ENCODE measurements around the gene ABCC11.
A peak's percentile ranks its signal among the peaks of the same experiment; 100 is the strongest.

Gene ABCC11

GRCh38 chr16:48235556-48236136 is 11.7 kb downstream of the ABCC11 start:
- H3K27me3 Mint-ChIP-seq (ENCODE audit: low read depth) = no peaks in the 10 kb centered on the region
- H3K27ac Mint-ChIP-seq = no peak overlapping the region
- DNase-seq (ENCODE audit: low spot score) = no peak
- no peak overlapping the region for H3K4me3 Mint-ChIP-seq
- H3K9me3 Mint-ChIP-seq = peaks cover 8% of the 10 kb centered on the region
- H3K4me1 Mint-ChIP-seq (ENCODE audit: low read depth) = peaks cover 11% of the 10 kb centered on the region
- no peaks in the 10 kb centered on the region for H3K36me3 Mint-ChIP-seq (ENCODE audit: low read depth)

GRCh38 chr16:48235058-48235555 is 12.2 kb downstream of the ABCC11 start:
- Mint-ChIP-seq H3K27me3 (ENCODE audit: low read depth) (peaks cover under 1% of the 10 kb centered on the region), H3K9me3 (peaks cover 5% of the 10 kb centered on the region), H3K27ac (no peak overlapping the region), H3K4me1 (ENCODE audit: low read depth) (peaks cover 11% of the 10 kb centered on the region), H3K36me3 (ENCODE audit: low read depth) (no peaks in the 10 kb centered on the region), H3K4me3 (no peak overlapping the region)
- DNase-seq (ENCODE audit: low spot score) = no peak

- no peak overlapping the region for H3K4me3 Mint-ChIP-seq
- no peak overlapping the region for H3K27ac Mint-ChIP-seq
- H3K4me1 Mint-ChIP-seq (ENCODE audit: low read depth) = peaks cover 11% of the 10 kb centered on the region
- H3K36me3 Mint-ChIP-seq (ENCODE audit: low read depth) = no peaks in the 10 kb centered on the region
- DNase-seq (ENCODE audit: low spot score) = no peak
- H3K9me3 Mint-ChIP-seq = peaks cover under 1% of the 10 kb centered on the region
- peaks cover 4% of the 10 kb centered on the region for H3K27me3 Mint-ChIP-seq (ENCODE audit: low read depth)
Measured at GRCh38 chr16:48234630-48235029, 12.7 kb downstream of the ABCC11 start.

GRCh38 chr16:48232493-48233040 is 14.8 kb downstream of the ABCC11 start:
- Mint-ChIP-seq H3K4me3 (peak overlapping the region; percentile 41), H3K27me3 (ENCODE audit: low read depth) (peaks cover 9% of the 10 kb centered on the region), H3K9me3 (no peaks in the 10 kb centered on the region), H3K36me3 (ENCODE audit: low read depth) (no peaks in the 10 kb centered on the region), H3K27ac (peak overlapping the region; percentile 64), H3K4me1 (ENCODE audit: low read depth) (peaks cover 11% of the 10 kb centered on the region)
- peak; percentile 13 for DNase-seq (ENCODE audit: low spot score)

GRCh38 chr16:48231727-48232492 is 15.4 kb downstream of the ABCC11 start:
- H3K9me3 Mint-ChIP-seq = no peaks in the 10 kb centered on the region
- peaks cover 11% of the 10 kb centered on the region for H3K27me3 Mint-ChIP-seq (ENCODE audit: low read depth)
- no peaks in the 10 kb centered on the region for H3K36me3 Mint-ChIP-seq (ENCODE audit: low read depth)
- peaks cover 11% of the 10 kb centered on the region for H3K4me1 Mint-ChIP-seq (ENCODE audit: low read depth)
- peak overlapping the region; percentile 64 for H3K27ac Mint-ChIP-seq
- DNase-seq (ENCODE audit: low spot score) = peak; percentile 32
- H3K4me3 Mint-ChIP-seq = peak overlapping the region; percentile 41

GRCh38 chr16:48225456-48225855 is 21.9 kb downstream of the ABCC11 start:
- H3K9me3 Mint-ChIP-seq = no peaks in the 10 kb centered on the region
- H3K27me3 Mint-ChIP-seq (ENCODE audit: low read depth) = peaks cover 11% of the 10 kb centered on the region
- H3K27ac Mint-ChIP-seq = no peak overlapping the region
- DNase-seq (ENCODE audit: low spot score) = no peak
- H3K36me3 Mint-ChIP-seq (ENCODE audit: low read depth) = no peaks in the 10 kb centered on the region
- H3K4me1 Mint-ChIP-seq (ENCODE audit: low read depth) = no peaks in the 10 kb centered on the region
- no peak overlapping the region for H3K4me3 Mint-ChIP-seq

- Mint-ChIP-seq H3K4me1 (ENCODE audit: low read depth) (no peaks in the 10 kb centered on the region), H3K9me3 (no peaks in the 10 kb centered on the region), H3K27ac (no peak overlapping the region), H3K4me3 (no peak overlapping the region), H3K36me3 (ENCODE audit: low read depth) (no peaks in the 10 kb centered on the region), H3K27me3 (ENCODE audit: low read depth) (peaks cover 7% of the 10 kb centered on the region)
- no peak for DNase-seq (ENCODE audit: low spot score)
Measured at GRCh38 chr16:48223490-48223889, 23.8 kb downstream of the ABCC11 start.

GRCh38 chr16:48220891-48221290 is 26.4 kb downstream of the ABCC11 start:
- DNase-seq (ENCODE audit: low spot score) = no peak
- no peak overlapping the region for H3K27ac Mint-ChIP-seq
- no peaks in the 10 kb centered on the region for H3K27me3 Mint-ChIP-seq (ENCODE audit: low read depth)
- H3K36me3 Mint-ChIP-seq (ENCODE audit: low read depth) = no peaks in the 10 kb centered on the region
- H3K9me3 Mint-ChIP-seq = no peaks in the 10 kb centered on the region
- no peaks in the 10 kb centered on the region for H3K4me1 Mint-ChIP-seq (ENCODE audit: low read depth)
- no peak overlapping the region for H3K4me3 Mint-ChIP-seq

- Mint-ChIP-seq H3K27ac (no peak overlapping the region), H3K36me3 (ENCODE audit: low read depth) (no peaks in the 10 kb centered on the region)
- DNase-seq (ENCODE audit: low spot score) = no peak
Measured at GRCh38 chr16:48218473-48218872, 28.9 kb downstream of the ABCC11 start.

GRCh38 chr16:48217708-48218107 is 29.6 kb downstream of the ABCC11 start:
- no peak overlapping the region for H3K27ac Mint-ChIP-seq
- DNase-seq (ENCODE audit: low spot score) = no peak
- no peaks in the 10 kb centered on the region for H3K27me3 Mint-ChIP-seq (ENCODE audit: low read depth)
- no peaks in the 10 kb centered on the region for H3K36me3 Mint-ChIP-seq (ENCODE audit: low read depth)
- H3K9me3 Mint-ChIP-seq = no peaks in the 10 kb centered on the region
- H3K4me3 Mint-ChIP-seq = no peak overlapping the region
- H3K4me1 Mint-ChIP-seq (ENCODE audit: low read depth) = no peaks in the 10 kb centered on the region

More at GRCh38 chr16:48218473-48218872, 28.9 kb downstream of the ABCC11 start:
- Mint-ChIP-seq H3K4me1 (ENCODE audit: low read depth) (no peaks in the 10 kb centered on the region), H3K27me3 (ENCODE audit: low read depth) (no peaks in the 10 kb centered on the region), H3K4me3 (no peak overlapping the region), H3K9me3 (no peaks in the 10 kb centered on the region)

- Mint-ChIP-seq H3K4me3 (no peak overlapping the region), H3K27me3 (ENCODE audit: low read depth) (no peaks in the 10 kb centered on the region), H3K4me1 (ENCODE audit: low read depth) (no peaks in the 10 kb centered on the region), H3K36me3 (ENCODE audit: low read depth) (no peaks in the 10 kb centered on the region), H3K27ac (no peak overlapping the region), H3K9me3 (no peaks in the 10 kb centered on the region)
- no peak for DNase-seq (ENCODE audit: low spot score)
Measured at GRCh38 chr16:48215738-48216137, 31.6 kb downstream of the ABCC11 start.

GRCh38 chr16:48212033-48212432 is 35.3 kb downstream of the ABCC11 start:
- H3K27ac Mint-ChIP-seq = no peak overlapping the region
- H3K4me3 Mint-ChIP-seq = no peak overlapping the region
- no peaks in the 10 kb centered on the region for H3K4me1 Mint-ChIP-seq (ENCODE audit: low read depth)
- no peaks in the 10 kb centered on the region for H3K9me3 Mint-ChIP-seq
- H3K27me3 Mint-ChIP-seq (ENCODE audit: low read depth) = peaks cover 2% of the 10 kb centered on the region
- DNase-seq (ENCODE audit: low spot score) = no peak
- no peaks in the 10 kb centered on the region for H3K36me3 Mint-ChIP-seq (ENCODE audit: low read depth)

- no peak overlapping the region for H3K4me3 Mint-ChIP-seq
- DNase-seq (ENCODE audit: low spot score) = no peak
- no peaks in the 10 kb centered on the region for H3K9me3 Mint-ChIP-seq
- H3K27ac Mint-ChIP-seq = no peak overlapping the region
- no peaks in the 10 kb centered on the region for H3K4me1 Mint-ChIP-seq (ENCODE audit: low read depth)
- no peaks in the 10 kb centered on the region for H3K36me3 Mint-ChIP-seq (ENCODE audit: low read depth)
- H3K27me3 Mint-ChIP-seq (ENCODE audit: low read depth) = peaks cover 2% of the 10 kb centered on the region
Measured at GRCh38 chr16:48210747-48211146, 36.6 kb downstream of the ABCC11 start.

GRCh38 chr16:48206594-48207242 is 40.6 kb downstream of the ABCC11 start:
- H3K4me3 Mint-ChIP-seq = no peak overlapping the region
- no peak for DNase-seq (ENCODE audit: low spot score)
- H3K4me1 Mint-ChIP-seq (ENCODE audit: low read depth) = no peaks in the 10 kb centered on the region
- no peaks in the 10 kb centered on the region for H3K36me3 Mint-ChIP-seq (ENCODE audit: low read depth)
- H3K27me3 Mint-ChIP-seq (ENCODE audit: low read depth) = peaks cover 2% of the 10 kb centered on the region
- no peak overlapping the region for H3K27ac Mint-ChIP-seq
- no peaks in the 10 kb centered on the region for H3K9me3 Mint-ChIP-seq

All from T-helper 2 cell treated with Interferon-gamma antibody and Interleukin-4, amounts not matched to agents 5 μg/mL and 100 μg/mL, for 36 hours (primary cell).